Activated naive CD4-positive, alpha-beta T cell treated with anti-CD3 and anti-CD28 coated beads, Interleukin-2, amount 50 U/mL, for 24 hours (primary cell): ENCODE measurements around the gene EPS8L3.

Experiments used
- H3K27ac Mint-ChIP-seq: one replicate; pipeline ENCODE4 v1.8.0; 2021; ENCODE audit warnings: mild to moderate bottlenecking, mixed read lengths
- H3K27me3 Mint-ChIP-seq: one replicate; pipeline ENCODE4 v1.8.0; 2021; ENCODE audit warnings: mixed read lengths
- H3K36me3 Mint-ChIP-seq: one replicate; pipeline ENCODE4 v1.8.0; 2021; ENCODE audit warnings: mixed read lengths
- H3K4me1 Mint-ChIP-seq: one replicate; pipeline ENCODE4 v1.8.0; 2021; ENCODE audit warnings: mixed read lengths
- H3K4me3 Mint-ChIP-seq: one replicate; pipeline ENCODE4 v1.8.0; 2021; ENCODE audit warnings: mild to moderate bottlenecking, mixed read lengths
- H3K9me3 Mint-ChIP-seq: one replicate; pipeline ENCODE4 v1.8.0; 2021; ENCODE audit warnings: mixed read lengths

The EPS8L3 gene

GRCh38 chr1:109787211-109787844 is 23.6 kb upstream of the EPS8L3 start:
- no peak overlapping the region for H3K27ac Mint-ChIP-seq
- H3K9me3 Mint-ChIP-seq, result no peaks in the 10 kb centered on the region
- H3K4me1 Mint-ChIP-seq, result peaks cover 32% of the 10 kb centered on the region
- no peaks in the 10 kb centered on the region for H3K27me3 Mint-ChIP-seq
- H3K36me3 Mint-ChIP-seq, result no peaks in the 10 kb centered on the region
- H3K4me3 Mint-ChIP-seq, result no peak overlapping the region

GRCh38 chr1:109786531-109787021 is 22.9 kb upstream of the EPS8L3 start:
- Mint-ChIP-seq H3K36me3 (no peaks in the 10 kb centered on the region), H3K9me3 (no peaks in the 10 kb centered on the region), H3K27me3 (no peaks in the 10 kb centered on the region), H3K4me1 (peaks cover 30% of the 10 kb centered on the region), H3K27ac (peak overlapping the region; percentile 46), H3K4me3 (no peak overlapping the region)

GRCh38 chr1:109786112-109786480 is 22.4 kb upstream of the EPS8L3 start:
- Mint-ChIP-seq H3K9me3 (no peaks in the 10 kb centered on the region), H3K27me3 (no peaks in the 10 kb centered on the region), H3K4me3 (no peak overlapping the region), H3K36me3 (no peaks in the 10 kb centered on the region), H3K4me1 (peaks cover 25% of the 10 kb centered on the region), H3K27ac (peak overlapping the region; percentile 68)

GRCh38 chr1:109785446-109786111 is 21.9 kb upstream of the EPS8L3 start:
- Mint-ChIP-seq H3K4me3 (no peak overlapping the region), H3K4me1 (peaks cover 20% of the 10 kb centered on the region), H3K27ac (no peak overlapping the region), H3K27me3 (no peaks in the 10 kb centered on the region), H3K9me3 (no peaks in the 10 kb centered on the region), H3K36me3 (no peaks in the 10 kb centered on the region)

- H3K27ac Mint-ChIP-seq, result peak overlapping the region; percentile 88
These were observed 21.0 kb upstream of the EPS8L3 start for GRCh38 chr1:109784551-109785252.

GRCh38 chr1:109783436-109783835 is 19.7 kb upstream of the EPS8L3 start:
- Mint-ChIP-seq H3K27me3 (no peaks in the 10 kb centered on the region), H3K27ac (no peak overlapping the region), H3K4me1 (peaks cover 4% of the 10 kb centered on the region), H3K36me3 (no peaks in the 10 kb centered on the region), H3K9me3 (no peaks in the 10 kb centered on the region), H3K4me3 (no peak overlapping the region)

More at GRCh38 chr1:109784551-109785252, 21.0 kb upstream of the EPS8L3 start:
- Mint-ChIP-seq H3K4me1 (peaks cover 11% of the 10 kb centered on the region), H3K36me3 (no peaks in the 10 kb centered on the region), H3K9me3 (no peaks in the 10 kb centered on the region), H3K27me3 (no peaks in the 10 kb centered on the region), H3K4me3 (no peak overlapping the region)

GRCh38 chr1:109782927-109783326 is 19.2 kb upstream of the EPS8L3 start:
- Mint-ChIP-seq H3K9me3 (no peaks in the 10 kb centered on the region), H3K27me3 (no peaks in the 10 kb centered on the region), H3K36me3 (no peaks in the 10 kb centered on the region), H3K27ac (no peak overlapping the region), H3K4me1 (peaks cover 4% of the 10 kb centered on the region), H3K4me3 (no peak overlapping the region)

GRCh38 chr1:109782514-109782913 is 18.8 kb upstream of the EPS8L3 start:
- H3K27ac Mint-ChIP-seq, result no peak overlapping the region
- no peaks in the 10 kb centered on the region for H3K27me3 Mint-ChIP-seq
- H3K4me1 Mint-ChIP-seq, result peaks cover 4% of the 10 kb centered on the region
- no peaks in the 10 kb centered on the region for H3K9me3 Mint-ChIP-seq
- no peak overlapping the region for H3K4me3 Mint-ChIP-seq
- no peaks in the 10 kb centered on the region for H3K36me3 Mint-ChIP-seq

- no peak overlapping the region for H3K27ac Mint-ChIP-seq
- H3K4me1 Mint-ChIP-seq, result peaks cover 6% of the 10 kb centered on the region
- no peaks in the 10 kb centered on the region for H3K27me3 Mint-ChIP-seq
- H3K4me3 Mint-ChIP-seq, result no peak overlapping the region
- no peaks in the 10 kb centered on the region for H3K36me3 Mint-ChIP-seq
- H3K9me3 Mint-ChIP-seq, result no peaks in the 10 kb centered on the region
These were observed 18.1 kb upstream of the EPS8L3 start for GRCh38 chr1:109781806-109782205.

GRCh38 chr1:109780982-109781381 is 17.3 kb upstream of the EPS8L3 start:
- Mint-ChIP-seq H3K27ac (no peak overlapping the region), H3K9me3 (no peaks in the 10 kb centered on the region), H3K27me3 (no peaks in the 10 kb centered on the region), H3K36me3 (no peaks in the 10 kb centered on the region), H3K4me1 (peaks cover 6% of the 10 kb centered on the region), H3K4me3 (no peak overlapping the region)

- peaks cover 9% of the 10 kb centered on the region for H3K4me1 Mint-ChIP-seq
- H3K27ac Mint-ChIP-seq, result no peak overlapping the region
These were observed 14.4 kb upstream of the EPS8L3 start for GRCh38 chr1:109777980-109778625.

GRCh38 chr1:109777436-109777835 is 13.7 kb upstream of the EPS8L3 start:
- Mint-ChIP-seq H3K36me3 (no peaks in the 10 kb centered on the region), H3K4me1 (peaks cover 9% of the 10 kb centered on the region), H3K4me3 (no peak overlapping the region), H3K27ac (no peak overlapping the region), H3K9me3 (no peaks in the 10 kb centered on the region), H3K27me3 (no peaks in the 10 kb centered on the region)

More at GRCh38 chr1:109777980-109778625, 14.4 kb upstream of the EPS8L3 start:
- H3K4me3 Mint-ChIP-seq, result no peak overlapping the region
- H3K36me3 Mint-ChIP-seq, result no peaks in the 10 kb centered on the region
- H3K27me3 Mint-ChIP-seq, result no peaks in the 10 kb centered on the region
- no peaks in the 10 kb centered on the region for H3K9me3 Mint-ChIP-seq

- Mint-ChIP-seq H3K27me3 (no peaks in the 10 kb centered on the region), H3K27ac (no peak overlapping the region), H3K36me3 (no peaks in the 10 kb centered on the region), H3K4me1 (peaks cover 9% of the 10 kb centered on the region), H3K4me3 (no peak overlapping the region), H3K9me3 (no peaks in the 10 kb centered on the region)
These were observed 13.2 kb upstream of the EPS8L3 start for GRCh38 chr1:109776911-109777310.

GRCh38 chr1:109776206-109776835 is 12.6 kb upstream of the EPS8L3 start:
- Mint-ChIP-seq H3K4me3 (no peak overlapping the region), H3K4me1 (peaks cover 9% of the 10 kb centered on the region), H3K36me3 (no peaks in the 10 kb centered on the region), H3K9me3 (no peaks in the 10 kb centered on the region), H3K27me3 (no peaks in the 10 kb centered on the region), H3K27ac (no peak overlapping the region)

- Mint-ChIP-seq H3K36me3 (no peaks in the 10 kb centered on the region), H3K27ac (no peak overlapping the region), H3K4me1 (peaks cover 9% of the 10 kb centered on the region), H3K9me3 (no peaks in the 10 kb centered on the region), H3K27me3 (no peaks in the 10 kb centered on the region), H3K4me3 (no peak overlapping the region)
These were observed 11.7 kb upstream of the EPS8L3 start for GRCh38 chr1:109775398-109775797.
